Measurements from ENCODE around the gene C19orf53.
A peak's percentile ranks its signal among the peaks of the same experiment; 100 is the strongest.

C19orf53 gene

DNA sequence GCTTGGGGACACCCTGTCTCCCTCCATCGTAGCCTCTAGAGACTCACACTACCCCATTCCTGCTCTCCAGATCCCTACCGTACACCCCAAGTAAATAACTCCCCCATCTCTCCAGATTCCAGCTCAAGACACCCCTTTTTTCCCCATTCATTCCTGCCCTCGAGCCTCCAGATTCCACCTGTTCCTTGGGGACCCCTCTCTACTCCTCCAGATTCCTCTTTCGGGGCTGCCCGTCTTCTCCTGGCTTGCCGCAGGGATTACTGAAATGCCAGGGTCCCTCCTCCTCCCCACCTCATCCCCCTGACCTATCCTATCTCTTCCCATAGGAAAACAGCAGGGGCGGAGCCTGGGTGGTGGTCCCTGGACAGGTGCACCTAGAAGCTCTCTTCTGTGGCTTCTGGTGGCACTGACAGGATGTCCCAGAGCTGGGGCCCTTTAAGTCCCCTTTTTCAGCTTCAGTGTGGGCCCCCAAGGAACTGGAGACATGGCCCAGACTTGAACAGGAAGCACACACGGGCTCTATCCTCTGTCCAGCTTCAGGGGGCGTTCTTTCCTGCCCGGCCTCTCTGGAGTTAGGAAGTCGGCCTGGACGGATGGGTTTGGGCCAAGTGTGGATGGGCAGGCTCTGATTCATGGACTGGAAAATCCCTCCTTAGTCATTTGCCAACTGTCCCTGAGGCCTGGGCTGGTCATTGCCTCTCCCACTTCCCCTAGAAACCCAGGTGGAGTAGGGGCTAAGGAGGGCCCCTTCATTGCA is 22.2 kb downstream of the C19orf53 start:
- DNase-seq: no peak

DNA sequence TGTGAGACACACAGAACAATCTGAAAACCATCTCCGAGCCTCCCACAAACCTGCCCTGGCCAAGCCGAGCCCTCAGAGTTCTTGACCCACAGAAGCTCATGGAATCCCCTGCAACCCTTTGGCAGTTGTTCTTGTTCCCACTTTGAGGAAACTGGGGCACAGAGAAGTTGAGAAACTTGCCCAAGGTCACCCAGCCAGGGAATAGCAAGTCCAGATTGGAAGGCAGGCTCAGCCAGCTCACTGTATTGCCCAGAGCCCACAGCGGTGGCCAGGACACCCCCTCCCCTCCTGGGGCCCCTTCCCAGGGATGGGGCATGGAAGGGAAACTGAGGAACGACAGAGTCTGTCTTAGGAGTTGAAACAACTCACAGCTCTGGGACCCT is 22.8 kb downstream of the C19orf53 start:
- DNase-seq: no peak

DNA sequence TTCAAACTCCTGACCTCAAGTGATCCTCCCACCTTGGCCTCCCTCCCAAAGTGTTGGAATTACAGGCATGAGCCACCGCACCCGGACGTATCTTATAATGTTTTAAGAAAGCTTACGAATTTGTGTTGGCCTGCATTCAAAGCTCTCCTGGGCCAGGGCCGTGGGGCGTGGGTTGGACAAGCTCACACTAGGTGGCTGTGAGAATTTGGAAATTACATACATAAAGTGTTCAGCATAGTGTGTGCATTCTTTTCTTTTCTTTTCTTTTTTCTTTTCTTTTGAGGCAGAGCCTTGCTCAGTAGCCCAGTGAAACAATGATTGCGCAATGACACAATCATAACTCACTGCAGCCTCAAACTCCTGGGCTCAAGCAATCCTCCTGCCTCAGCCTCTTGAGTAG is 23.6 kb downstream of the C19orf53 start:
- no peak for DNase-seq

DNA sequence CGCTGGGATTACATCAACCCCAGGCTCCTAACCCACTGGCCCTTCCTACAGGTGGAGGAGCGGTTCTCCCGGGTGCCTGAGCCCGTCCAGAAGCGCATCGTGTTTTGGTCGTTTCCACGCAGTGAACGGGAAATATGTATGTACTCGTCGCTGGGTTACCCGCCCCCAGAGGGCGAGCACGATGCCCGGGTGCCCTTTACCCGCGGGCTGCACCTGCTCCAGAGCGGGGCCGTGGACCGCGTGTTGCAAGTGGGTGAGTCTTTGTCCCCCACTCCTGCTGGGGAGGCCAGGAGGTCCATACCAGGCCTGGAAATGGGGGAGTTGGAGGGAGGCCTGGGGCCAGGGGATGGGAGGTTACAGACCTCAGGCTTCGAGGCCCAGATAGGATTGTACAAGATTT is 25.4 kb downstream of the C19orf53 start:
- DNase-seq: no peak

DNA sequence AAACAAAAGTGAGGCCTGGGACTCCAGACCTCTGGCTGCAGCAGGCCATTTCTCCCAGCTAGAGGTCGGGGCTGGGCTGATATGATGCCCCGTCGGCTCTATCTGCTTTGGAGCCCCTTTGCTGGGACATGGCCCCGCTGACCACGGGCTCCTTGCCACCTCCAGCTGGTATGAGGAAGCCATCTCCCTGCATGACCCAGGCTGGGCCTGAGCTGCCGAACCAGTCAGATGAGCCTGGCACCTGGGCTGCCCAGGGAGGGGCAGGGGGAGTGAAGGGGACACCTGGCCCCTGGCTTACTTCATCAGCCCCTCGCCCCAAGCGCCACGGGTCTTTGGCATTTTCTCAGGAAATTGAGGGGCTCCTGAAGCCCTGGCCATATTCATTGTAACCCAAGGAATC is 28.8 kb downstream of the C19orf53 start:
- DNase-seq: no peak

DNA sequence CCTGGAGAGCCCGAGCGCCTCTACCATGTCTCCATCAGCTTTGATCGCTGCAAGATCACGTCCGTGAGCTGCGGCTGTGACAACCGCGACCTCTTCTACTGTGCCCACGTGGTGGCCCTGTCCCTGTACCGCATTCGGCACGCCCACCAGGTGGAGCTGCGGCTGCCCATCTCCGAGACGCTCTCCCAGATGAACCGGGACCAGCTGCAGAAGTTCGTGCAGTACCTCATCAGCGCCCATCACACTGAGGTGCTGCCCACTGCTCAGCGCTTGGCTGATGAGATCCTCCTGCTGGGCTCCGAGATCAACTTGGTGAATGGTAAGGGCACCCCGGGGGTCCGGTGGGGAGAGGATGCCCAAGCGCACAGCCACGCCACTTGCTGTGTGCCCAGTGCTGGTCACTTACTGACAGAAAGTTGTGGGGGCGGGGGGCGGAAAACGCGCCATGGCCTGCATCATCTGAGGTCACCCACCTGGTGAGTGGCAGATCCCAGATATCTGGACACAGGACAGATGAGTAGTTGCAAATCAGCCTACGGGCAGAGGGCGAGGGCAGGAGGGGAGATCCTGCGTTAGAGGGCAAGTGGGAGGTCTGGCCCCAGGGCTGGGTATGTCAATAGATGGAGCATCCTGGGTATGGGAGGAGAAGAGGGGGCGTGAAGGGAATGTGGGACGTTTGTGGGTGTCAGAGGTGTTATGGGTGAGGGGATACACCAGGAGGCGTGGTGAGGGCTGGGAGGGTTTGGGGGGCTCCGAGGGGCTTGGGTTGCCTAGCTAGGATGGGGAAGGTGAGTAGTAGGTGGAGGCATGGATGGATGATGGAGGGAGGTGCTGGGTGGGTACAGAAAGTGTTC is 30.8 kb downstream of the C19orf53 start:
- no peak for DNase-seq

DNA sequence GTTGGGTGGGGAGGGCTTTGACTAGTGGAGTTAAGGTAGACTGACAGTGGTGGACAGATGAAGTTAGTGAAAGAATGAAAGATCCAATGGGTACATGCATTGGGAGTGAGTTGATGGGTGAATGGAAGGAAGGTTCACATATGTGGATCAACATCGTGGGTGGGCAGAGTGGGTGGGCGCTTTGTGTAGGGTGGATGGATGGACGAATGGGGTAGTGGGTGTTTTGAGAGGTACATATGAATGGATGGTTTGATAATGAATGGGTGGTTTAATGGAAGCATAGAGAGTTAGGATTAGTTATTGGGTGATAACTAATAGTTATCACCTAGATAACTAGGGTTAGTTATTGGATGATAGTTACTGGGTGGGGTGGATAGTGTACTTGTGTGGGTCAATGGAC is 32.5 kb downstream of the C19orf53 start:
- DNase-seq: no peak

DNA sequence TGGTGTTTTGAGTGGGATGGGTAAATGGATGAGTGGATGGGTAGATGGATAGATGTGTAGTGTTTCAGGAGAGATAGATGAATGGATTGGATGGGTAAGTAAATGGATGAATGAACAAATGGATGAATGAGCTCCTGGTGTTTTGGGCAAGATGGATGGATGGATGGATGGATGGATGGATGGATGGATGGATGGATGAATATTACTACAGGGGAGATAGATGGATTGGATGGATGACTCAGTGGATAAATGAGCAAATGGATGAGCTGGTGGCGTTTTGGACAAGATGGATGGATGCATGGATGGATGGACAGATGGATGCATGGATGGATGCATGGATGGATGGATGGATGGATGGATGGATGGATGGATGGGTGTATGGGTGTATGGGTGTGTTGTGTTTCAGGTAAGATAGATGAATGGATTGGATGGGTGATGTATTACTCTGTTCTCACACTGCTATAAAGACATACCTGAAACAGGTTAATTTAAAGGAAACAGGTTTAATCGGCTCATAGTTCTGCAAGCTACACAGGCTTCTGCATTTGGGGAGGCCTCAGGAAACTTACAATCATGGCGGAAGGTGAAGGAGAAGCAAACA is 33.3 kb downstream of the C19orf53 start:
- no peak for DNase-seq

DNA sequence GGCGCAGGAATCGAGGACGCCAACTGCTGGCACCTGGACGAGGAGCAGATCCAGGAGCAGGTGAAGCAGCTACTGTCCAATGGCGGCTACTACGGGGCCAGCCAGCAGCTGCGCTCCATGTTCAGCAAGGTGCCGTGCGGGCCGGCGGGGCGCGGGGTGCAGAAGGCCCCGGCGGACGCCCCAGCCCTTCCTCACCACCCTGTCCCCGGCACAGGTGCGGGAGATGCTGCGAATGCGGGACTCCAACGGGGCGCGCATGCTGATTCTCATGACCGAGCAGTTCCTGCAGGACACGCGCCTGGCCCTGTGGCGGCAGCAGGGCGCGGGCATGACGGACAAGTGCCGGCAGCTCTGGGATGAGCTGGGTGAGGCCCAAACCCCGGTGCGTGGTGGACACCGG is 34.6 kb downstream of the C19orf53 start:
- DNase-seq: no peak

DNA sequence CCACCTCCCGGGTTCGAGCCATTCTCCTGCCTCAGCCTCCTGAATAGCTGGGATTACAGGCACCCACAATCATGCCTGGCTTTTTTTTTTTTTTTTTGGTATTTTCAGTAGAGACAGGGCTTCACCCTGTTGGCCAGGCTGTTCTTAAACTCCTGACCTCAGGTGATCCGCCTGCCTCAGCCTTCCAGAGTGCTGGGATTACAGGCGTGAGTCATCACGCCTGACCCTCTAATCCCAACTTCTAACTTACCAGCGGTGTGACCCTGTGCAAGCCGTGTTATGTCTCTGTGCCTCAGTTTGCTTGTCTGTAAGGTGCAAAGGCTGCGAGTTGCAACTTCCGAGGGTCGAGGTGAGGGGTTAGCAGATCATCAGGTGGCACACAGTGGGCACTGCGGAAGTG is 38.3 kb downstream of the C19orf53 start:
- DNase-seq: no peak

DNA sequence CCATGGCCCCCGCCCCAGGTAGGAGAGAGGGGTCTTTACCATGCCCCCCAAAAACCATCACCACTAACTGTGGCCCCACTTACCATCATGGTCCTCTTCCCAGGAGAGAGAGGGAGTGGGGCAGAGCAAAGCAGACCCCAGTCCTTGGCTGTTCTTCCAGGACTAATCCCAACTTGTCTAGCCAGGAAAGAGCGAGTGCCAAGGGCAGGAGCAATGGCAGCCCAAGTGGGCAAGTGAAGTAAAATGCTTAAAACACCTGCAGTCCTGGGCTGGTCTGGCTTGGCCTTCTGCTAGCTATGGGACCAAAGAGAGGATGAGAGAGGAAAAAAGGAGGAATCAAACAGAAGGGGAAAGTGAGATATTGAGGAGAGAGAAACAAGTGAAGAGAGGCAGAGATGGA is 38.9 kb downstream of the C19orf53 start:
- DNase-seq: no peak

DNA sequence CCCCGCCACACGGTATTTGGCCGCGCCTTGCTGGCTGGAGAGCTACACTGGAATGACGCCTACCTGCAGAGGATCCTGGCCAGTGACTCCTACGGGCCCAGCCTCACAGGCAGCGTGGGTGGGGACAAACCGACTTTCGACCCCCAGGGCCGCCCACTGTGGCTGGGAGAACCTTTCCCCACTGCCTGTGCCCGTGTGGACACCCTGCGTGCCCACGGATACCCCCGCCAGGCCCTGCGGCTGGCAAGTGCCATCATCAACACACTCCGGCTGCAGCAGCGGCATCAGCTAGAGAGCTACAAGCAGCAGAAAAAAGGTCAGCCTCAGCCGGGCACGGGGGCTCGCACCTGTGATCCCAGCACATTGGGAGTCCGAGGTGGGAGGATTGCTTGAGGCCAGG is 40.3 kb downstream of the C19orf53 start:
- DNase-seq: no peak

DNA sequence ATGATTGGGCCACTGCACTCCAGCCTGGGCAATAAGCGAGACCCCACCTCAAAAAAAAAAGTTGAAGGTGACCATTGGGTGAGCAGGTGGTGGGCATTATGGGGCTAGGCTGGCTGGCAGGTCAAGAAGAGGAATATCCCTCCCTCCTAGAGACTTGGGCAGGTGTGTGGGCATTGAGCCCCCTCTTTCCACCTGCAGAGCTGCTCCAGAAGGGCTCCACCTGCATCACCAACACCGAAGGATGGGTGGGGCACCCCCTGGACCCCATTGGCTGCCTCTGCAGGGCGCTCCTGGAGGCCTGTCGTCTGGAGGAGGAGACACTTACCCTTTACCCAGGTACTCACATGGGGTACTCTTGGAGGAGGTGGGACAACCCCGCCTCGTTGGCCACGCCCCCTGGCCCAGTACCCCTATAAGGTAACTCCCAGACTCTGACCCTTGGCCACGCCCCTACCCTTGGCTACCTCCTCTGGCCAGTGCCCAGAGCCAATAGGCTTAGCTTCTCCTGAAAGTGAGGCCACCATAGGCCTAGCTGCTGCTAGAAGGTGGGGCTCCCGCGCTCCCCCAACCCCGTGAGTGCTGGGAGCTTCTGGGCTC is 42.9 kb downstream of the C19orf53 start:
- DNase-seq: peak; percentile 82

DNA sequence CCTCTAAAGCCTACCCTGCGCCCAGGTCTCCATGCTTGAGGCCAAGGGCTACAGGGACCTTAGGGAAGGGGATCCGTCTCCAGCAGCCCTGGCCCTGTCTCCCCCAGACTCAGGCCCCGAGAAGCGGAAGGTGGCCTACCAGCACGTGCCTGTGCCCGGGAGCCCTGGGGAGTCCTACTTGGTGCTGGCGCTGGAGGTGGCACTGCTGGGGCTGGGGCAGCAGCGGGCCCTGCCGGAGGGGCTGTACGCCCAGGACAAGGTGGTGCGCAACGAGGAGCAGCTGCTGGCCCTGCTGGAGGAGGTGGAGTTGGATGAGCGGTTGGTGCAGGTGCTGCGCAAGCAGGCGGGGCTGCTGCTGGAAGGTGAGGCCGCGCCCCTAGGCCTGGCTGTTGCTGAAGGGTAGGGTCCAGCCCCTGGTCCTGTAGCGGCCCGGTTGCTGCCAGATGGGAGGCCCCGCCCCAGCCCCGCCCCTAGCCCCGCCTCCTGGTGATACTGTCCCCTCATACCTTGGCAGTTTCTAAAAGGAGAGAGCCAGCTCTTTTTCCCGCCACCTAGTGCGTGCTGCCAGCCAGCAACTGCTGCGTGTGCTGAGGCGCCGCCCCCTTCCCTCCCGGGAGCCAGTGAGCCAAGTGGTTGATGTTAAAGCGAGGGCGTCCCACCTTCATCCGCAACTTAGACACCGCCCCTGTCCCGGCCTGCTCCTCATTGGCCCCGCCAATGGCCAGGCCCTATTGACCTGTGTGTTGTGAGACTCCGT is 43.5 kb downstream of the C19orf53 start:
- peak; percentile 89 for DNase-seq

DNA sequence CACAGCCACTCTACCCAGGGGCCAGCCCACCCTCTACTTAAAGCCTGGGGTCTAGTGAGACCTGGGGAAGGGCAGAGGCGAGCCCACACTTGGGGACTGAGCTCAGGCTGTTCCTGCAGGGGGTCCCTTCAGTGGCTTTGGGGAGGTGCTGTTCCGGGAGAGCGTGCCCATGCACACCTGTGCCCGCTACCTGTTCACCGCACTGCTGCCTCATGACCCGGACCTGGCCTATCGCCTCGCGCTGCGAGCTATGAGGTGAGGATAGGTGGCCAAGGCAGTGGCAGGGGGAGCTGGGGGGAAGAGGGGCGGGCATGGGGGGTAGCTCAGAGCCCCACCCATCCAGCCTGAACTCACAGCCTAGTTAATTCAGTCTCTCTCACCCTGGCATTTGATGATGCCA is 45.0 kb downstream of the C19orf53 start:
- no peak for DNase-seq

DNA sequence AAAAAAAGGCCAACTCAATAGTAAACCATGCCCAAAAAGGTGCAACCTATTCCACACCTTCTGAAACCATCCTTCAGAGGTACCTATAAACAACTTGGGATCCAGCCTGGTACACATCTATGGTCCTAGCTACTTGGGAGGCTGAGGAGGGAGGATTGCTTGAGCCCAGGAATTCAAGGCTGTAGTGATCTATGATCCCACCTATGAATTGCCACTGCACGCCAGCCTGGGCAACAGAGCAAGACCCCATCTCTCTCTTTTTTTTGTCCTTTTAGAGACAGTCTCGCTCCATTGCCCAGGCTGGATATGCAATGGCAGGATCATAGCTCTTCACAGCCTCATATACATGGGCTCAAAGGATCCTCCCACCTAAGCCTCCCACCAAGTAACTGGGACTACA is 47.0 kb downstream of the C19orf53 start:
- no peak for DNase-seq

DNA sequence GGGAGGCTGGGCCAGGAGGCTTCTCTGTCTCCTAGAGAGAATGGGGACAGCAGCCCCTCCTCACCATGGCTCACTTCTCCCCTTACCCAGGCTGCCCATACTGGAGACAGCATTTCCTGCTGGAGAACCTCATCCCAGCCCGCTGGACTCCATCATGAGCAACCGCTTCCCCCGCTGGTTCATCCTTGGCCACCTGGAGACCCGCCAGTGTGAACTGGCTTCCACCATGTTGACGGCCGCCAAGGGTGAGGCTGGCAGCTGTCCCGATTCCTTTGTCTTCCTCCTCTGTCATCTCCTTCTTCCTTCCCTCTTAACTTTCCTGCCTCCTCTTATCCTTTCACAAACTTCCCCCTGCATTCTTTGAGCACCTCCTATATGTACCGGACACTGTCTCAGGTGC is 49.0 kb downstream of the C19orf53 start:
- no peak for DNase-seq

DNA sequence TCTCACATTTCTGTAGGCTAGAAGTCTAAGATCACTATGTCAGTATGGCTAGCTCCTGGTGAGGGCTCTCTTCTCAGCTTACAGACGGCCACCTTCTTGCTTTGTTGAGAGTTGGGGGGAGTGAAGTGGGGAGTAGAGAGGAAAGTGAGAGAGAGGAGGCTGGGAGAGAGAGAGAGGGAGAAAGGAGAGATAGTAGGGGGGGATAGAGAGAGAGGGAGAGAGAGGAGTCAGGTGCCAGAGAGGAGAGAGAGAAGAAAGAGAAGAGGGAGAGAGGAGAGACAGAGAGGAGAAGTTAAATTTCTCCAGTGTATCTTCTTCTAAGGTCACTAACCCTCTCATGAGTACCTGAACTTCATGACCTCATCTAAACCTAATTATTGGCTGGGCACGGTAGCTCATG is 49.6 kb downstream of the C19orf53 start:
- DNase-seq: no peak

DNA sequence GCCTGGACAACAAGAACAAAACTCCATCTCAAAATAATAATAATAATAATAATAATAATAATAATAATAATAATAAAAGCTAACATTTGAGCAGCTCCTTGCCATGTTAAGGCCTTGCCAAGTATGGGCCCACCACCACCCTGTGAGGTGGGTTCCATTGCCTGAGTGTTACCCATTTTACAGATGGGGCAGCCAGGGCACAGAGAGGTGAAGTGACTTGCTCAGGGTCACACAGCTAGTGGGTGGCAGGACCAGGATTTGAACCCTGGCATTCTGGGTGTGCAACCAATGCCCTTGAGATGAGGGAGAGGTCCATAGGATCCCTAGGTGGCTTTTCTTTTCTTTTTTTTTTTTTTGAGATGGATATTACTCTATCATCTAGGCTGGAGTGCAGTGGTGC is 50.4 kb downstream of the C19orf53 start:
- DNase-seq: no peak

DNA sequence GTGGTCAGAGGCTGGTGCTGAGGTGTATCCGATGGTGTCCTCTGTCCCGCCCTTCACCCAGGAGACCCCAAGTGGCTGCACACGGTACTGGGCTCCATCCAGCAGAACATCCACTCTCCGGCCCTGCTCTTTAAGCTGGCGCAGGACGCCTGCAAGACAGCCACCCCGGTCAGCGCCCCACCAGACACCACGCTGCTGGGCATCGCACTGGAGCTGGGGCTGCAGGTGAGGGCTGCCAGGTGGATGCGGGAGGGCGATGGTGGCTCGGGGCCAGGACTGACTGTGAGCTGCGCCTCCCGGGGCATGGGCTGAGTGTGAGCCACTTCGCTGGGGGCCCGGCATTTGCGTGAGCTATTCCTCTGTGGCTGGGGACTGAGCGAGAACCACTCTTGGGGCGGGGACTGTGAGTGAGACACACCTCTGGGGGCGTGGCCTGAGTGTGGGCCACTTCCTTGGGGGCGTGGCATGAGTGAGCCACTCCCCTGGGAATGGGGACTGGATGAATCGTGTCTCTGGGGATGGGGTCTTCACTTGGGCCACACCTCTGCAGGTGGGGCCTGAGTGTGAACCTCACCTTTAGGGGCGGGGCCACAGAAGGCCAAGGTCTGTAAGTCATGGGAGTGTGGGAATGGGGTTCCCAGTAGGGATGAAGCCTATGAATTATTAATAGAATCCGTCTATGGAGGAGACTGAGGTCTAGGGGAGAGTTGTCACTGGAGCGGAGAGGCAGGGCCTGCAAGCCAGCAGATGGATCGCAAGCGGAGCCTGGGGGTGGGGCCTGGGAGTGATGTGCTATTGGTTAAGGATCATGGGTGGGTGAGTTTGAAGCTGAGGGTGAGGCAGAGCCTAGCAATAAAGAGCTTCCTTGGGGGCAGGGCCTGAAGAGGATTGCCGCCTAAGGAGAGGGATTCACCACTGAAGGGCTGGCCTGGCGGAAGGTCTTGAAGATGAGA is 51.5 kb downstream of the C19orf53 start:
- no peak for DNase-seq

DNA sequence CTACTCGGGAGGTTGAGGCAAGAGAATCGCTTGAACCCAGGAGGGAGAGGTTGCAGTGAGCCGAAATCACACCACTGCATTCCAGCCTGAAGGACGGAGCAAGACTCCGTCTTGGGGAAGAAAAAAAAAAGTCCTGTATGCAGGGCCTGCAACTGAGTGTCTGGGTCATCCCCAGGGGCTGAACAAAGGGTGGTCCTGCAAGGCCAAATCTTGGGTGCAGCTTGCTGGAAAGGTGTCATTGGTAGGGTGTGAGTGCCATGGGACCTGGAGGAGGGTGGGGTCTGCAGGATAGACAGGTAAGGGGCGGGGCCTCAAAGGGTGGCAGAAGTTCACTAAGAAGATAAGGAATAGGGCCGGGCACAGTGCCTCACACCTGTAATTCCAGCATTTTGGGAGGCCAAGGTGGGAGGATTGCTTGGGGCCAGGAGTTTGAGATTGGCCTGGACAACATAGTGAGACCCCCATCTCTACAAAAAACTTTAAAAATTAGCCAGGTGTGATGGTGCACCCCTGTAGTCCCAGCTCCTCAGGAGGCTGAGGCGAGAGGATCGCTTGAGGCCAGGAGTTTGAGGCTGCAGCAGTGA is 52.5 kb downstream of the C19orf53 start:
- DNase-seq: no peak

Measured in RPMI8226 (cell line).